Endothelial cell of umbilical vein (primary cell): ENCODE results near the gene TFIP11. TPM values are rescaled to one million over a fixed set of nuclear protein-coding genes. Genes with fewer than 3 reads are reported as not detected.

ENCODE experiments used
- BruUV-seq: library from RNA; stranded (reverse); fragments of 400-500 nt; replicated peaks from 2 replicates; lab custom pipeline; 2021; lab: Mats Ljungman, UMichigan
- CTCF ChIA-PET: fragments of 300-600, 350-600 bp; sonication (Branson Sonifier 250); formaldehyde crosslinking; loops from one replicate; lab custom pipeline; 2021; ENCODE audit warnings: antibody characterized with exemption, inconsistent platforms; lab: Charles Lee
- POLR2A ChIA-PET: fragments of 300-600, 350-600 bp; sonication (Branson Sonifier 250); formaldehyde crosslinking; loops from one replicate; lab custom pipeline; 2021; ENCODE audit warnings: antibody characterized with exemption, inconsistent platforms; lab: Charles Lee
- DNase-seq: peaks from one replicate; pipeline ENCODE4 v3.0.0-alpha.2; 2011; ENCODE audit warnings: low read depth, low spot score
- FAIRE-seq: peaks from 2 replicates; lab custom pipeline; 2011; peaks lifted over from hg19 to GRCh38; lab: Jason Lieb, UNC
- H2AFZ ChIP-seq: 2 replicates; pipeline ENCODE4 v1.6.0; 2012; ENCODE audit warnings: low read depth, low read length, control low read depth, inconsistent platforms
- H3K27ac ChIP-seq: 2 replicates; pipeline ENCODE4 v1.5.1; 2011; ENCODE audit warnings: low read depth, mild to moderate bottlenecking, control low read depth, low read length, moderate library complexity; ENCODE audit not compliant: insufficient read depth
- H3K27me3 ChIP-seq, 2 experiments: 2 replicates each; pipeline versions ENCODE4 v1.6.0 to v1.6.1; 2011; ENCODE audit warnings: low read length in 2 of 2, mixed read lengths in 1 of 2; ENCODE audit not compliant: control insufficient read depth in 2 of 2, insufficient read depth in 2 of 2
- H3K36me3 ChIP-seq, 2 experiments: 2 replicates in 1 of 2; 3 replicates in 1 of 2; pipeline ENCODE4 v1.5.1; 2011; ENCODE audit warnings: low read length in 2 of 2, mild to moderate bottlenecking in 1 of 2, moderate library complexity in 1 of 2; ENCODE audit not compliant: control insufficient read depth in 2 of 2, insufficient read depth in 2 of 2; ENCODE audit errors: extremely low read depth in 1 of 2
- H3K4me1 ChIP-seq: 3 replicates; pipeline ENCODE4 v1.5.1; 2011; ENCODE audit warnings: mild to moderate bottlenecking, low read length; ENCODE audit not compliant: control insufficient read depth, insufficient read depth; ENCODE audit errors: extremely low read depth
- H3K4me2 ChIP-seq: 2 replicates; pipeline ENCODE4 v1.6.1; 2011; ENCODE audit warnings: low read length, control low read depth, mixed read lengths; ENCODE audit not compliant: insufficient read depth
- H3K4me3 ChIP-seq, 3 experiments: fragments of 200-600 bp in 1 of 3; sonication (generic), shearing (Covaris generic) in 1 of 3; replicated peaks in 1 of 3; 2 replicates each; pipeline ENCODE4 v1.5.1; 2011 to 2016; ENCODE audit warnings: control low read depth in 3 of 3, low read length in 3 of 3, mild to moderate bottlenecking in 2 of 3, inconsistent platforms in 1 of 3, low read depth in 1 of 3, moderate library complexity in 1 of 3; ENCODE audit not compliant: insufficient read depth in 1 of 3
- H3K79me2 ChIP-seq: 2 replicates; pipeline ENCODE4 v1.6.0; 2012; ENCODE audit warnings: low read length, inconsistent platforms; ENCODE audit not compliant: control insufficient read depth, insufficient read depth
- H3K9ac ChIP-seq: replicated peaks from 2 replicates; pipeline ENCODE3; 2011; ENCODE audit warnings: low read length, control low read depth; ENCODE audit not compliant: insufficient read depth; ENCODE audit errors: extremely low read depth
- H3K9me1 ChIP-seq: replicated peaks from 3 replicates; pipeline ENCODE4 v1.6.0; 2011; ENCODE audit warnings: mild to moderate bottlenecking, low read length; ENCODE audit not compliant: control insufficient read depth, insufficient read depth; ENCODE audit errors: extremely low read depth
- H3K9me3 ChIP-seq: replicated peaks from 2 replicates; pipeline ENCODE4 v1.5.1; 2012; ENCODE audit warnings: low read length, inconsistent platforms; ENCODE audit not compliant: control insufficient read depth, insufficient read depth
- H4K20me1 ChIP-seq: replicated peaks from 2 replicates; pipeline ENCODE3; 2011; ENCODE audit warnings: mild to moderate bottlenecking, low read length; ENCODE audit not compliant: control insufficient read depth, insufficient read depth; ENCODE audit errors: extremely low read depth
- EZH2 ChIP-seq: IDR thresholded peaks from 2 replicates; pipeline ENCODE4 v1.6.1; 2012; ENCODE audit warnings: borderline replicate concordance, low read depth, mild to moderate bottlenecking, moderate library complexity, low read length, inconsistent platforms; ENCODE audit not compliant: severe bottlenecking
- FOS ChIP-seq: IDR thresholded peaks from 2 replicates; pipeline ENCODE4 v1.6.1; 2011; ENCODE audit warnings: mild to moderate bottlenecking, low read length, moderate library complexity, borderline replicate concordance; ENCODE audit not compliant: insufficient read depth
- GATA2 ChIP-seq: IDR thresholded peaks from 2 replicates; pipeline ENCODE4 v1.7.0; 2011; ENCODE audit warnings: low read depth, mild to moderate bottlenecking, moderate library complexity, mixed read lengths, low read length; ENCODE audit not compliant: insufficient read length, insufficient read depth
- JUN ChIP-seq: IDR thresholded peaks from 2 replicates; pipeline ENCODE4 v1.6.1; 2011; ENCODE audit warnings: borderline replicate concordance, low read depth; ENCODE audit not compliant: insufficient read length, insufficient read depth
- MAX ChIP-seq: IDR thresholded peaks from 2 replicates; pipeline ENCODE4 v1.6.1; 2011; ENCODE audit not compliant: insufficient read depth, insufficient read length
- MYC ChIP-seq: IDR thresholded peaks from one replicate; pipeline ENCODE4 v1.6.1; 2011; ENCODE audit warnings: mild to moderate bottlenecking, low read depth, low read length
- POLR2A ChIP-seq: IDR thresholded peaks from 2 replicates; pipeline ENCODE4 v1.6.1; 2012; ENCODE audit warnings: low read depth, mild to moderate bottlenecking, control low read depth, low read length
- POLR2AphosphoS5 ChIP-seq: IDR thresholded peaks from 2 replicates; pipeline ENCODE4 v1.6.1; 2012; ENCODE audit warnings: low read depth, mild to moderate bottlenecking, control low read depth, low read length, moderate library complexity; ENCODE audit not compliant: insufficient read depth
- dilution Hi-C: fragments of 300-500 bp; cut with MboI; formaldehyde crosslinking; loops from one replicate; pipeline ENCODE4 v1.15.0; 2019; ENCODE audit warnings: low sequenced_read_pairs; ENCODE audit not compliant: extremely low pct_ligation_motif_present
- intact Hi-C: fragments of 100-400 bp; cut with micrococcal nuclease; formaldehyde crosslinking; loops from one replicate; pipeline ENCODE4 v1.10.0; 2022
- polyA plus RNA-seq, 4 experiments: library from polyadenylated mRNA; depleted of rRNA in 3 of 4; stranded (reverse) in 3 of 4; unstranded in 1 of 4; fragments of >200 nt; gene quantifications; 2 replicates each; pipeline versions ENCODE4 v1.2.1 to v1.2.3, GENCODE V29; 2011 to 2012; ENCODE audit warnings: missing spikeins in 1 of 4
- total RNA-seq: library from RNA; stranded (reverse); gene quantifications from 2 replicates; pipeline ENCODE4 v1.2.3, GENCODE V29; 2021
- TF ChIP-seq, protein P1 (sequence below), 2 donors: IDR thresholded peaks; 1 replicate in 1 of 2; 2 replicates in 1 of 2; pipeline ENCODE4 v1.5.1; 2011; ENCODE audit warnings: low read length in 2 of 2, mild to moderate bottlenecking in 2 of 2, moderate library complexity in 2 of 2, control low read depth in 1 of 2, inconsistent platforms in 1 of 2, low read depth in 1 of 2; ENCODE audit not compliant: insufficient read depth in 1 of 2; ENCODE audit errors: extremely low read depth in 1 of 2

The TFIP11 gene
- total and polyA plus RNA-seq, 2 donors (not counting 3 experiments of a cell fraction or from before 2014, with no cell fraction given) = 35.7 to 54.9 TPM

GRCh38 chr22:26525946-26526564 lies 13.8 kb upstream of the TFIP11 start:
- no peak for DNase-seq
- POLR2A ChIA-PET = no interaction called here
- TF ChIP-seq FOS (no peak), POLR2AphosphoS5 (no peak), JUN (no peak)
- FAIRE-seq = no peak
- H3K27ac ChIP-seq = no peak overlapping the region
- no peaks in the 10 kb centered on the region for H3K27me3 ChIP-seq
- H3K4me1 ChIP-seq = no peaks in the 10 kb centered on the region
- dilution Hi-C loops (no loop called here), intact Hi-C loops (no loop called here)
- H2AFZ ChIP-seq = no peak overlapping the region
- no TSS peak for BruUV-seq
- H4K20me1 ChIP-seq = no peaks in the 10 kb centered on the region
- H3K4me2 ChIP-seq = no peak overlapping the region
- H3K9me1 ChIP-seq = no peaks in the 10 kb centered on the region
- H3K4me3 ChIP-seq = no peak overlapping the region
- no peaks in the 10 kb centered on the region for H3K79me2 ChIP-seq
- CTCF ChIA-PET = no interaction called here
- no peak overlapping the region for H3K9ac ChIP-seq
- peaks cover 0 to 10% of the 10 kb centered on the region in 2 experiments for H3K36me3 ChIP-seq
- H3K9me3 ChIP-seq = no peaks in the 10 kb centered on the region

DNA sequence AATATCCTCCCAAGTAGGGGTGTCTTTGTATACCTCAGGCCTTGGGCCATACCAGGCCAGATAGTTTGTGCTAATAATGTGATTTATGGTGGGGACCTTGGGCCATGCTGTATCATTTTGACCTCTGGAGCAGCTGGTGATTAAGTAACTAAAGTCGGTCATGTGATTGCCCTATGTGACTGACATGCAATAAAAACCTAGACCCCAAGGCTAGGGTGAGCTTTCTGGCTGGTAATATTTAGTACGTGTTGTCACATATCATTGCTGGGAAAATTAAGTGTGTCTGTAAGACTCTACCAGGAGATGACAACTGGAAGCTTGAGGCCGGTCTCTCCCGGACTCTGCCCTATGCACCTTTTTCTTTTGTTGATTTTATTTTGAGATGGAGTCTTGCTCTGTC lies 12.6 kb upstream of the TFIP11 start:
- POLR2A ChIA-PET = no interaction called here
- dilution Hi-C loops = no loop called here
- Histone ChIP-seq H2AFZ (no peak overlapping the region), H3K9me1 (no peaks in the 10 kb centered on the region), H3K27me3 (no peaks in the 10 kb centered on the region), H4K20me1 (no peaks in the 10 kb centered on the region), H3K9me3 (no peaks in the 10 kb centered on the region), H3K36me3 (peaks cover 0 to 8% of the 10 kb centered on the region in 2 experiments), H3K4me1 (no peaks in the 10 kb centered on the region), H3K4me2 (no peak overlapping the region), H3K27ac (no peak overlapping the region), H3K9ac (no peak overlapping the region), H3K4me3 (no peak overlapping the region), H3K79me2 (no peaks in the 10 kb centered on the region)
- DNase-seq (no peak), FAIRE-seq (no peak)
- no TSS peak for BruUV-seq
- TF ChIP-seq POLR2AphosphoS5 (no peak), GATA2 (no peak), POLR2A (no peak), EZH2 (no peak), MAX (no peak), FOS (no peak), MYC (no peak), JUN (no peak)
- TF ChIP-seq, protein P1, sequence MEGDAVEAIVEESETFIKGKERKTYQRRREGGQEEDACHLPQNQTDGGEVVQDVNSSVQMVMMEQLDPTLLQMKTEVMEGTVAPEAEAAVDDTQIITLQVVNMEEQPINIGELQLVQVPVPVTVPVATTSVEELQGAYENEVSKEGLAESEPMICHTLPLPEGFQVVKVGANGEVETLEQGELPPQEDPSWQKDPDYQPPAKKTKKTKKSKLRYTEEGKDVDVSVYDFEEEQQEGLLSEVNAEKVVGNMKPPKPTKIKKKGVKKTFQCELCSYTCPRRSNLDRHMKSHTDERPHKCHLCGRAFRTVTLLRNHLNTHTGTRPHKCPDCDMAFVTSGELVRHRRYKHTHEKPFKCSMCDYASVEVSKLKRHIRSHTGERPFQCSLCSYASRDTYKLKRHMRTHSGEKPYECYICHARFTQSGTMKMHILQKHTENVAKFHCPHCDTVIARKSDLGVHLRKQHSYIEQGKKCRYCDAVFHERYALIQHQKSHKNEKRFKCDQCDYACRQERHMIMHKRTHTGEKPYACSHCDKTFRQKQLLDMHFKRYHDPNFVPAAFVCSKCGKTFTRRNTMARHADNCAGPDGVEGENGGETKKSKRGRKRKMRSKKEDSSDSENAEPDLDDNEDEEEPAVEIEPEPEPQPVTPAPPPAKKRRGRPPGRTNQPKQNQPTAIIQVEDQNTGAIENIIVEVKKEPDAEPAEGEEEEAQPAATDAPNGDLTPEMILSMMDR (IDR thresholded peaks at IDR 0.05; ENCODE audit: extremely low read depth in 1 of 2, insufficient read depth in 1 of 2, low read depth in 1 of 2, low read length in 2 of 2) = no peak
- intact Hi-C loops = no loop called here
- CTCF ChIA-PET = interaction anchor here (0.6 kb wide), 1 partner anchor 25 kb away, joined by 3 read pairs; no protein-coding TSS in a partner anchor
